GM21717 (cell line): ENCODE measurements around the gene SLC25A18.
"Not testable (repeated sequence)": the region's sequence is repeated elsewhere in the genome, so short reads cannot be mapped to it uniquely, and the experiment has no call there.

Source experiments
- ATAC-seq: cut with Tn5 transposase; IDR thresholded peaks from one replicate; pipeline ENCODE4 v1.9.1; 2021; ENCODE audit warnings: mild to moderate bottlenecking, moderate library complexity; ENCODE audit not compliant: unreplicated experiment

The SLC25A18 gene

GRCh38 chr22:17603668-17604067 lies 40.4 kb downstream of the SLC25A18 start:
- no peak for ATAC-seq

DNA sequence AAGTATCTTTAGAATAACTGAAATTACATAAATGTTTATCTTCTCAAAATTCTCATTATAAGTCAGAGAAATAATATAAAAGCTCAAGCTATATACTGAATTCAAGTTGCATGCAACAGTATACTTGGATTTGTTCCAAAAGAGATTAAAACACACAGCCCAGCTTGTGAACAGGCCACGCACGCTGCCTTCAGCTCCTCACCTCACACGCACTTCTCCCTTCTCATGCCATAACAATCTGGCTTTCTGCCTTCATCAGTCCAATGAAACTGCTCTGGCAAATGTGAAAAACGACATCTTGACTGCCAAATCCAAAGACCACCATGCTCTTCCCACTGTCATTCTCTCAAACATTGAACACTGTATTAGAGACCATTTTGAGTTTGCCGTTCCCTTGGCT lies 43.2 kb downstream of the SLC25A18 start:
- ATAC-seq = no peak

DNA sequence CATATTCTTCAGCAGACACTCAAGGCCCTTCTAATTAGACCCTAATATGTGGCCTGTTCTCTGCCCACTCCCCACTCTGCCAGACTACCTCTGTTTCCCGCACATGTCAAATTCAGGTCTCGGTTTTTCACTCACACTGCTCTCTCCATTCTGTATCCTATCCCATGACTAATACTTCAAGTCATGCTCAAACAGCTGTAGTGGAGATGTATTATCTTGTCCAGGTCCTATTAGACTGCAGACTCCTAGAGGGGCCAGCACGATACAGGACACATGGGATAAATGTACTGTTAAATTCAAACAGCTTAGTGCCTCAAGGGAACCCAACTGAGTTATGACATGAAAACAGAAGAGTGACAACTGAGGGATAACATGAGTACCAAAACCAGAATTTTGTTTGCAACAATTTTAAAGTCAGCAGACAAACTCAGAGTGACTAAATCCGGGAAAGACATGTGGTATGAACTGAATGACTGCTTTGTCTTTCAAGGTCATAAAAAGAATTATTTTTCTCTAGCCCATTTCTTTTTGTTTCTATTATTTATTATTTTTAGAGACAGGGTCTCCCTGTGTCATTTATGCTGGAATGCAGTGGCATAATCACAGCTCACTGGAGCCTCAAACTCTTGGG lies 44.7 kb downstream of the SLC25A18 start:
- no peak for ATAC-seq

DNA sequence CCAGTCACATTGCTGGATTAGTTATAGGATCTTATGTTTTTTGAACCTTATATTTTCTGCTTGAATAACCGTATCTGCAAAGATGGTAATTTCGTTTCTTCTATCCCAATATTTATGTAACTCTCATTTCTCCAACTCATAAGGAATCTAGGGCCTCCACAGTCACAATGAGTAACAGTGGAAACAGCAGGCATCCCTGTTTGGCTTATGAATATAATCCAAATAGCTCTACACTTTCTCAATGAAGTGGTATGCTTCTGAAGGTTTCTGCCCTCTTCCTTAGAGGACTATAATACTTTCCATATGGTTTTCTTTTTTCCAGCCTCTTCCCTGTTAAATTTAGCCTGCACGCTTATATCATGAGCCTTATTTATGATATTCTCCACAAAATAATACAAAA lies 48.8 kb downstream of the SLC25A18 start:
- no peak for ATAC-seq

GRCh38 chr22:17613280-17613679 lies 50.0 kb downstream of the SLC25A18 start:
- ATAC-seq = no peak

DNA sequence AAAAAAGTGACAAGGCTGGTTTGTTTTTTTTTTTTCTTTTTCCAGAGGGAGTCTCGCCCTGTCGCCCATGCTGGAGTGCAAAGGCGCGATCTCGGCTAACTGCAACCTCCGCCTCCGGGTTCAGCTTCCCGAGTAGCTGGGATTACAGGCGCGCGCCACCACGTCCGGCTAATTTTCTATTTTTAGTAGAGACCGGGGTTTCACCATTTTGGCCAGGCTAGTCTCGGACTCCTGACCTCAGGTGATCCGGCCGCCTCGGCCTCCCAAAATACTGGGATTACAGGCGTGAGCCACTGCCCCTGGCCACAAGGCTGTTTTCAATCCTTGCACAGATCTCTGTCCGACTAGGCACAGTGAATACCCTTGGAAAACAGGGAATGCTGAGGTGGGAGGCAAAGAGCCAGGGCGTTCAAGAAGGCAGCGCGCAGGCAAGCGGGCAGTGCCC lies 64.7 kb downstream of the SLC25A18 start:
- ATAC-seq = no peak

- ATAC-seq = peak; percentile 98
Observed at GRCh38 chr22:17628406-17629172, 65.3 kb downstream of the SLC25A18 start, which contains the start of gene ATP6V1E1. Gene ATP6V1E1, minus strand, starts transcription at chr22:17628749. Its CDS starts 114 bp downstream, at chr22:17628635.

- no peak for ATAC-seq
Observed at GRCh38 chr22:17629173-17629489, 65.8 kb downstream of the SLC25A18 start.

GRCh38 chr22:17629641-17630040 lies 66.3 kb downstream of the SLC25A18 start:
- ATAC-seq = no peak

- no peak for ATAC-seq
Observed at GRCh38 chr22:17631076-17631565, 67.8 kb downstream of the SLC25A18 start.

DNA sequence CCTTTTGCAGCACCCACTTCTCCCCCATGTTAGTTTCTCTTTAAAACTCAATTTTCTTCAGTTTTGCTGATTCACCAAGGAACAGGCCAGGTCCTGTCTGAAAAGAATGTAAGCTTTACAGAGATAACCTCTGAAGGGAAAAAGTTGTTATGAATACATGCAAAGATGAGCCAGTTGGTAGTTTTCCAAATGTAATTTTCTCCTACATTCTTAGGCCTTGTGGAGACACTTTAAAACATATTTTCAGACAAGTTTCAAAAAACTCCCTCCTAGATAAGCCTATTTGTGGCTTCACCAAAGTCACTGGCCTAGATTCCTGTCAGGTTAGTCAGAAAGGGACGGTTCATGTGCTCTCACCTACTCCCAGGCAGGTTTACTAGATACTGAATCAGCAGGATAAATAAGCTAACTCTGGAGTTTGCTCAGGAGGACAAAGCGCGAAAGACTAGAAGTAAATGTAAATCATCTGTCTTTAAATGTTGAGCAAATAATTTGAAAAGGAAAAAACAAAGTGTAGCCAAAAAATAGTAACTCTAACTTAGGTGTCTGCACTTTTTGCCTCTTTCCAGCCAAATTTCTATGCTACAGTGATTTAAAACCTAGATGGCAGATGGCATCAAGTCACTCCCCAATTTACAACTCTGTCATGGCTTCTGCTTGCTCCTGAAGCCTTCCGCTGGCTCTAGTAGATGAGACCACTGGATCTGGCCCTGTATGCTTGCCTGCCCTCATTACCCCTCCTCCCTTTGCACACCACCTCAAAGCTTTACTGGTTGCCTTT lies 70.1 kb downstream of the SLC25A18 start:
- no peak for ATAC-seq

DNA sequence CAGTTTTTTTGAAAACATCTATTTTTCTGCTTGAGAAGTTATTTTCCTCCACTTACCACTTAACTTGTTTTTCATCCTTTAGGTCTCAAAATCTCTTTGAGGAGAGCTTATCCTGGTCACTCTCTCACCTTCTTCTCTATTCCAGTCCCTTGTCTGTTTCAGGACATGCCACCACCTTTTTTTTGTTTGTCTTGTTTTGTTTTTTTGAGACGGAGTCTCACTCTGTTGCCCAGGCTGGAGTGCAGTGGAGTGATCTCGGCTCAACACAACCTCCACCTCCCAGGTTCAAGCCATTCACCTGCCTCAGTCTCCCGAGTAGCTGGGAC lies 70.7 kb downstream of the SLC25A18 start:
- no peak for ATAC-seq

DNA sequence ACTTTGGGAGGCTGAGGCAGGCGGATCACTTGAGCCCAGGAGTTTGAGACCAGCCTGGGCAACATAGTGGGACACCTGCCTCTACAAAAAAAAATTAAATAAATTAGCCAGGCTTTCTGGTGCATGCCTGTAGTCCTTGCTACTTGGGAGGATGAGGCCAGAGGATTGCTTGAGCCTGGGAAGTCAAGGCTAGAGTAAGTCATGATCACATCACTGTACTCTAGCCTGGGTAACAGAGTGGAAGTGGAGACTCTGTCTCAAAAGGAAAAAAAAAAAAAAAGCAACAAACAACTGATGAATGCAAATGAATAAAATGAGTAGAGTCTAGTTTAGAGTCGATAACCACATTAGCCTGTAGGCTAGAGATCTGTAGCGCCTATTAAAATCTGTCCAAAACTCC lies 71.4 kb downstream of the SLC25A18 start:
- ATAC-seq = no peak

DNA sequence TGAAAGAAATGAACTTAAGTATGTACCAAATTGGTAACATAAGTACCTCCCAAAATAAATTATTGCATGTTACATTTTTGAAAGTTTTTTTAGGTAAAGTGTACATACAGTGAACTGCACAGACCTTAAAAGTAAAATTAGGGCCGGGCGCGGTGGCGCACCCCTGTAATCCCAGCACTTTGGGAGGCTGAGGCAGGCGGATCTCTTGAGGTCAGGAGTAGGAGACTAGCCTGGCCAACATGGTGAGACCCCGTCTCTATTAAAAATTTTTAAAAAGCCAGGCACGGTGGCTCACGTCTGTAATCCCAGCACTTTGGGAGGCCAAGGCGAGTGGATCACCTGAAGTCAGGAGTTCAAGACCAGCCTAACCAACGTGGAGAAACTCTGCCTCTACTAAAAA lies 73.6 kb downstream of the SLC25A18 start:
- not testable (repeated sequence) for ATAC-seq

DNA sequence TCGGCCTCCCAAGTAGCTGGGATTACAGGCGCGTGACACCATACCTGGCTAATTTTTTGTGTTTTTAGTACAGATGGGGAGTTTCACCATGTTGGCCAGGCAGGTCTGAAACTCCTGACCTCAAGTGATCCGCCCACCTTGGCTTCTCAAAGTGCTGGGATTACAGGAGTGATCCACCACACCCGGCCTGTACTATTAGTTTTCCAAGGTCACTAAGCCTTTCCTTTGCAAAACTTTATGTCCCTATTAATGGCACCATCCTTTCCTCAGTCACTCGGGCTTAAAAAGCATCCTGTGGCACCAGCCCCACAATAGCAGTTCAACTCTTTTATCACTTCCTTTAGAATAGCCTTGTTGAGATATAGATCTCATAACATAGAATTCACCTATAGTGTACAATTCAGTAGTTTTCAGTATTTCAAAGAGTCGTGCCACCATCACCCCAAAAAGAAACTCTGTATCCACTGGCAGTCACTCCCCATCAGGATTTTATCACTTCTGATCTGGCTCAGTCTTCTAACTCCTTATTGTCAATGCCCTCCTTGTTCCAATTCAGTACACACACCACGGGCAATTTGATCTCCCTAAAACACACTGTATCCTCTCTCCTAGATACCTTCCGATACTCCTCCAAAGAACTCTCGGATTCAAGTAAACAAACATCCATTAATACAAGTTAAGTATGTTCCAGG lies 74.3 kb downstream of the SLC25A18 start:
- no peak for ATAC-seq

- peak; percentile 23 for ATAC-seq
Observed at GRCh38 chr22:17638182-17638431, 74.8 kb downstream of the SLC25A18 start.

- ATAC-seq = peak; percentile 95
Observed at GRCh38 chr22:17638432-17639246, 75.3 kb downstream of the SLC25A18 start, which contains the start of gene BCL2L13. Gene BCL2L13, plus strand, starts transcription at chr22:17638757. Its CDS starts 16,955 bp downstream, at chr22:17655712.

- no peak for ATAC-seq
Observed at GRCh38 chr22:17639247-17639741, 76.0 kb downstream of the SLC25A18 start.
